ENCODE measurements around the gene HCK. TPM values are rescaled to one million over a fixed set of nuclear protein-coding genes. Genes with fewer than 3 reads are reported as not detected.

Gene HCK
- total and polyA plus RNA-seq, 9 of the 15 experiments (the other 6 are each of a cell fraction or from before 2014, with no cell fraction given) = 0.09 to 0.51 (median 0.27) TPM; not detected in 6

GRCh38 chr20:32109392-32110172 lies 57.5 kb downstream of the HCK start, which contains the start of gene TM9SF4 (continued):
- peak; percentile 90 for TF ChIP-seq E2F8 (IDR thresholded peaks at IDR 0.05; ENCODE audit: low read depth, partially characterized antibody)
- peak; percentile 47 for TF ChIP-seq ZNF589 (CRISPR knock-in tag; IDR thresholded peaks at IDR 0.05; ENCODE audit: low read depth)
- TF ChIP-seq ATF1 (CRISPR knock-in tag; IDR thresholded peaks at IDR 0.05) = peak; percentile 87
- TF ChIP-seq ATF1 (tag; IDR thresholded peaks at IDR 0.05) = peak; percentile 99
- no peak for TF ChIP-seq SNIP1 (IDR thresholded peaks at IDR 0.05; ENCODE audit: low read depth)
- TF ChIP-seq ATF6 (CRISPR knock-in tag; IDR thresholded peaks at IDR 0.05) = peak; percentile 86; the same call in 1 of the 2 replicates
- no peak for TF ChIP-seq BCL6 (CRISPR knock-in tag; IDR thresholded peaks at IDR 0.05)
- TF ChIP-seq ZNF766 (CRISPR knock-in tag; conservative IDR thresholded peaks at IDR 0.05) = peak; percentile 96
- no peak for TF ChIP-seq ZNF354B (CRISPR knock-in tag; IDR thresholded peaks at IDR 0.05)
- no peak for TF ChIP-seq ZBTB34 (CRISPR knock-in tag; IDR thresholded peaks at IDR 0.05)
- TF ChIP-seq ZNF431 (CRISPR knock-in tag; IDR thresholded peaks at IDR 0.05) = no peak
- peak; percentile 67; the same call in 1 of the 2 replicates for TF ChIP-seq LCOR (CRISPR knock-in tag; IDR thresholded peaks at IDR 0.05)
- TF ChIP-seq ZBTB43 (CRISPR knock-in tag; IDR thresholded peaks at IDR 0.05) = no peak

All from K562 (cell line).